Cardiac septum (tissue), 1 donor: ENCODE results near the gene PIGR. TPM values are rescaled to one million over a fixed set of nuclear protein-coding genes. Genes with fewer than 3 reads are reported as not detected.

Source experiments
- DNase-seq: peaks from one replicate; pipeline ENCODE4 v3.0.0-alpha.2; 2020; ENCODE audit warnings: low spot score
- intact Hi-C: fragments of 100-400 bp; cut with DNase I; formaldehyde crosslinking; loops from one replicate; pipeline ENCODE4 v1.14.0; 2022
- total RNA-seq: library from RNA; stranded (reverse); fragmentation: NEBNext Ultra II Directional; extraction: Animal tissue kit (Norgen Biotek cat#: 25700); gene quantifications from one replicate; pipeline ENCODE4 v1.2.1, GENCODE V29; 2021
- donor health status: DM: no; HTN: no; CAD: no.

PIGR gene
- total RNA-seq, 1 donor from 2014 or later = 0.22 TPM

GRCh38 chr1:206963119-206963712 lies 16.9 kb upstream of the PIGR start:
- no peak for DNase-seq
- intact Hi-C loops = no loop called here

- intact Hi-C loops = no loop called here
- DNase-seq = peak; percentile 73
These were observed 16.0 kb upstream of the PIGR start for GRCh38 chr1:206962272-206962671.

DNA sequence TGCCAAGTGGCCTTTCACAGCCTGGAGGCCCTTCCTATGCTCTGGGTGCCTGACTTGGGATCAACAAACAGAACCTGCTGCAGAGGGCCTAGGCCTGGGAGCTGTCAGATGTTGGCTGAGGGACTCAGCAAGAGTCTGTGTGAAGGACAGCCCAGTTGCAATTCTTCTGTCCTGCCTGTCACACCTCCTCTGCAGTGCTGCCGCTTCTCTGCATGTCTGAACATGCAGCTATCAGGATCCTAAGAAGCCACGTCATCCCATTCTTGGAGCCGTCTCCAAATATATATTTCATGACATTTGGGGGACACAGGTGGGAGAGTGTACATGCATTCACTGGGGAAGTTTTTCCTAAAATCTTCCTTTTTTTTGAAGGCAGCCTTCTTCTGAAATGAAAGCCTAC lies 15.4 kb upstream of the PIGR start:
- DNase-seq = peak; percentile 35
- intact Hi-C loops = no loop called here

GRCh38 chr1:206960676-206961386 lies 14.6 kb upstream of the PIGR start:
- intact Hi-C loops = no loop called here
- peak; percentile 61 for DNase-seq

GRCh38 chr1:206958144-206958543 lies 11.9 kb upstream of the PIGR start:
- intact Hi-C loops = no loop called here
- no peak for DNase-seq

DNA sequence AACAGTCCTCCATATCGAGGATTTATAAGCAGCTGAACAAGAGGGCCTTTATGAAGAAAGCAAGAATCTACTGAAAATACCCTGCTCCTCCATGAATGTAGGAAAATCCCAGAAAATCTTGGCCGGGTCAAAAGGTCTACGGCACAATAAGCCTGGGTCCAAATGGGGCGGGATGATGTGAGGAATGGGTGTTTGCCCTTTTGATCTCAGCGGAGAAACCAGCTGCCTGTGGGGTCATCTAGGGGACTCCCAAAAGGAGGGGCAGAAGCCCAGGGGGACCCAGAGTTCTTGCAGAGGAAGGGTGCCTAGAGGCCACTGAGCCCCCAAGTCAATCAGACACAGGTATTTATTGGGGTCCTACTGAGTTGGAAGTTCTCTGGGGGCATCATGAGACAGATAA lies 11.4 kb upstream of the PIGR start:
- DNase-seq = no peak
- intact Hi-C loops = no loop called here

DNA sequence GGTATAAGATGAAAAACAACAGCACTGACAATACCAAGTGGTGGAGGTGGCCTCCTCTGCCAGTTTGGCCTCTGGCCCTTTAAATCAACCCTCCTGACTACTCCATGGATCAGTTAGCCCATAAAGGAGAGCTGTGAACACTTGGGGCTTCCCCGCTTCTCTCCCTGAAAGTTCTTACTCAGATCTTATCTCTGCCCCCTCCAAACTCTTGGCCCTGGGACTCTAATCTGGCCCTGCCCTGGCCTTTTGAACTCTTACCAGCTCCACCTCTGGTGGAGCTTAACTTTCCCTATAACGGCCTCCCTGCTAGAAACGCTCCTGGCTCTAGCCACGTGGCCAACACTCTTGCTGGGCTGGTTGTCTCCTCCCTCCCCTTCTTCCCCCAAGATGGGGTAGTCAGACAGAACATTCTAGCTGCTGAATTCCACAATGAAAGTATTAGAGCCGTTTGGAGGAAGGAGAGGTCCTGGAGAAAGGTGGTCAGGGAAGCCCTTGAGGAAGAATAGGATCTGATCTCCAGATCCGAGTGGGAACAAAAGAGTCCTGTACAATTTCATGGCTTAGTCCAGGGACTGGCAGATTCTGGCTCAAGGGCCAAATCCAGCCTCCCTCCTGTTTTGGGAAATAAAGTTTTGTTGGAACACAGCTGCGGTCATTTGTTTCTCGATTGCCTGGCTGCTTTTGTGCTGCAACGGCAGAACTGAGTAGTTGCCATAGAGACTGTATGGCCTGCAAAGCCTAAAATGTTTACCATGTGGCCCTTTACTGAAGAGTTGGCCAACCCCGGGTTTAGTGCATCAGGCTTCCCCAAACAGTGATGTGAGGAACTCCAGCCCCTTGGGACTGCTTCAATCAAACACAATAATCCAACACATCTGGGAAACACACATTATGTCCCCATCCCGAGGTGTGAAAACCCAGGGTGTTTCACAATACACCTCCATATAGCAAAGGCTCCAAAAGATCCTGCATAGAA lies 9.5 kb upstream of the PIGR start:
- no peak for DNase-seq
- intact Hi-C loops = no loop called here

DNA sequence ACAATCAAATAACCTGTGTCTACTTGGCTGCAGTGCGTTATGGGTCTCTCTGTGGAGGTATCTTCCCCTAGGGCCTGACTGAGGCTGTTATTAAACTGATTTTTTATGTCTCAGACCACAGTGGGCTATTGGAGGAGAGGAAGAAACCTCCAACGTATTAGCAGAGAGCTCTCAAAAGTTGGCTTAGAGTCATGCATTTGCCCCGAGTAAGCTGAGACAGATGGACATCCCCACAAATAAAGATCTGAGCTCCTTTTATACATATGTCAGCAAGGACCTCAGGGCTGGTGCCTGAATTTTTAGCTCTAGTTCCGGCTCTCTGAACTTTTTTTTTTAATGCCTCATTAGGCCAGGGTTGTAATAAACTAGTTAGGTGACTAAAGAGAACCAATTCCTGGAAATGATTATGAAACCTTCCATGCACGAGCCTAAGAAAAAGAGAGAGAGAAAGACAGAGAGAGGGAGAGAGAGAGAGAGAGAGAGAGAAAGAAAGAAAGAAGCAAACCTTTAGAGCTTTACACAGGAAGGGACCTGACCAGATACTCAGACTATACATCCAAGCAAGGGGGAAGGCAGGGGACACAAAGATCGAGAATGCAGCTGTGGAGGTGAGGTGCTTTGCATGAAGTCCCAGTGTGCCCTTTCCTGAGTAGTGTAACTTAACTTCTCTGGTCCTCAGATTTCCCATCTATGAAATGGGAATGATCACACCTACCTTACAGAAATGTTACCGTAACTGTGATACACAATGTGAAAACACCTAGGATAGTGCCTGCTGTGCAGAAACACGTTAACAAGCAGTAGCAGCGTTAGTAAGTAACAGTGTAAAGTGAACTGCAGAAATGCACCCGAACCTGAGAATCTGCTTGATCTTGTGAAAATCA lies 8.4 kb upstream of the PIGR start:
- no peak for DNase-seq
- intact Hi-C loops = no loop called here

GRCh38 chr1:206953626-206954025 lies 7.4 kb upstream of the PIGR start:
- intact Hi-C loops = no loop called here
- DNase-seq = no peak

DNA sequence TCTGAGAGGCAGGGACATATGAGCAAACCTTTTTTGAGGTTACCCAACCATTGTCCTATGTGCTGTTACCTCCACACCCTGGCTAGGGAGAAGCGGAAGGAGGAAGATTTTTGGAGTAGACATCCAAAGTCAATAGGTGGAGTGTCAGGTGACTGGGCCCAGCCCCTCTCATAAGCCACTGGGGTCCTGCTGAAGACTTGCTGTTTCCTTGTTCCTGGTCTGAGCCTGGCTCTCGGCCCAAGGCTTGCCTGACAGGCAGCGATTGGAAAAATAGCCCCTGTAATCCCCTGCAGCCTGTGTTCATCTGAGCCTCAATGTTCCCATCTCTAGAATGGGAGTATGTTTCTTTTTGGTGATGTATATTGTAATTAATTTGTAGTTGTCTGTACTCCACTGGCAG lies 6.9 kb upstream of the PIGR start:
- intact Hi-C loops = no loop called here
- no peak for DNase-seq

DNA sequence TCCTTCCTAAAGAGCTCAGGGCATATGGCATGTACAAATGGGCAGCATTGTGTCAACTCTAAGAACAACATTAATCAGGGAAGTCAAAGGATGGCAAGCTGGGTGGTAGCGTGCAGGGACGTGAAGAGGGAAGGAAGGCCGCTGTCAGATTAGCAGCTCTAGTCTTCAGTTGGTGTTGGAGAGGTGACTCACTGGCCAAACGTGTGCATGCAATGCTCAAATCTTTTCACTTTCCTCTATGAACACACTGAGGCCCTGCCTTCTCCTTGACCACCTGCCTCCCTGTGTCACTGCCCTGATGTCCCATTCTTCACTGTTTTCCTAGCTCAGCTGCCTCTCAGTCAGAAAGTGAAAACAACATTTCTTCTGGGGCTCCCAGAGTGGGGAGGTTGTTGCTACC lies 5.9 kb upstream of the PIGR start:
- no peak for DNase-seq
- intact Hi-C loops = no loop called here

- intact Hi-C loops = no loop called here
- DNase-seq = no peak
These were observed 5.2 kb upstream of the PIGR start for GRCh38 chr1:206951318-206952100.

DNA sequence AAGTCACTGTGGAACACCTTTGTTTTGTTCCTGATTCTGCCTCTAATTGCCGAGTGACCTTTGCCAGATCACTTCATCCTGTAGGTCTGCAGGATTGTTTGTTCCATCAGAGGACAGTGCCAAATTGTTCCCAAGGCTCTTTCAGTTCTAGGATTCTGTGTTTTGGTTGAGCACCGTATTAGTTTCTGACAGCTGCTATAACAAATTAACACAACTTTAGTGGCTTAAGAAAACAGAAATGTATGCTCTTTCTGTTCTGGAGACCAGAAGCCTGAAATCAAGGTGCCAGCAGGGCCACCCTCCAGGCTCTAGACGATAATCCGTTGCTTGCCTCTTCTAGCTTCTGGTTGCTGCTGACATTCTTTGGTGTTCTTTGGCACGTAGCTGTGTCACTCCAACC lies 3.4 kb upstream of the PIGR start:
- DNase-seq = no peak
- intact Hi-C loops = no loop called here

DNA sequence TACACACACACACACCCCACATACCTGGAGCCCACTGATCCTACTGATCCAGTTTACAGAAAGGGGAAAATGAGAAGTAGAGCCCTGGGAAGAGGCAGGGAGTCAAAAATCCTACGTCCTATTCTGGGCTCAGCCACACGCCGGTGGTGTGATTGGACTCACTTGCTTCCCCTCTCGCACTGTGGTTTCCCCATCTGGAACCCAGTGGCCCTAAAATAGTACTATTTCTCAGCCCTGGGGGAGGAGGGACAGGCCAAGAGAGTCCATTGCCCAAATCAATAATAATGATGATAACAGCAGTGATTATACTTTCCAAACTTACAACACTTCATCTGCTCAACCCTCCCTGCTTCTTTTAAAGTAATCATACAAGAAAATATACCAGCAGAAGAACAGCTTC lies 2.9 kb upstream of the PIGR start:
- DNase-seq = no peak
- intact Hi-C loops = no loop called here

DNA sequence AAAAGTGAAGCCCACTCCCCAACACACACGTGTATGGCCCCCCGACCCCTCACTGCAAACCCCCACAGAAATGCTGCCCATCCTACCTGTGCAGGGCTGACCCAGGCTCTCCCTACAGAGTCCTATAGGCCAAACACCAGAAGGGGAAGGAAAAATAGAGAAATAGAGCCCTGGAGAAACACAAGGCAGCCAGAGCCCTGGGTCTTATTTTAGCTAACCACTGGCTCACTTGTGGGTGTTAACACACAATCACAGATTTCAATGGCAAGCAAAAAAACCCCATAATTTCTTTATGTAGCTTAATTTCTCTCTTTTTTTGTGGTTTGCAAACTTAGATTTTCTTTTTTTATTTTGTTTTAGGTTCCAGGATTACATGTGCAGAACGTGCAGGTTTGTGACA lies 989 bp upstream of the PIGR start:
- DNase-seq = no peak
- intact Hi-C loops = no loop called here

- DNase-seq = no peak
- intact Hi-C loops = no loop called here
These were observed 487 bp downstream of the PIGR start for GRCh38 chr1:206945779-206946178.

GRCh38 chr1:206944703-206945102 lies 1.6 kb downstream of the PIGR start:
- intact Hi-C loops = no loop called here

DNA sequence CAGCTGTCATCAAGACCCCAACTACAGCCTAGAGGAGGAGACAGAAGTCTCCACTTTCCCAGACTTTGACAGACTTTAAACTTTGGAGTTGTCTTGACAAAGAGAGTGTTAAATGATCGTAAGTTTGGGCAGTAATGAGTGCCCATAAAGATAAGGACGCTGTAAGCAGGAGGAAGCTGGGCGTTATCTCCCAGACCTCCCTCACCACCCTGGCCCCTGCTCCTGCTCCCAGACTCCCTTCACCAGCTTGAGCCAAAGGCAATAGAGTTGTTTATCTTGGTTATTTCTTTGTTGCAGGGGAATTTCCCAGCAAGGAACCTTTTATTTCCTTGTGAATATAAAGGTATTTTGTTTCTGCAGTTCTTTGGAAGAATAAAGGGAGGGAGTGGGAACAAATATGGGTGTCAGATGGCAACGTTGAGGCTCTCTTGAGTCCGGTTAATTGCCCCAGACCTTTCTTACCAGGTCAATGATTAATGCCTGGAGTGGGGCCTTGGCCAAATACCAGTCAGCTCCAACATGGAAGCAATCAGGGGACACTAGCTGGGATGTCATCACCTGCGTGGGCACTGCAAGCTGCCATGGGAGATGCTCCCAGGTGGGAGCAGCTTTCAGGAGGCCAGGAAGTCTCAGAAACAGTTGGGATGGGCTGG lies 4.4 kb downstream of the PIGR start:
- intact Hi-C loops = no loop called here
- DNase-seq = no peak

More at GRCh38 chr1:206944703-206945102, 1.6 kb downstream of the PIGR start:
- no peak for DNase-seq
